ENCODE data around the gene ASTN2.

The ASTN2 gene

GRCh38 chr9:116978155-116978554 lies 436.7 kb downstream of the ASTN2 start:
- TF ChIP-seq POLR2AphosphoS5 (IDR thresholded peaks at IDR 0.05; ENCODE audit: low read depth, low read length): no peak
- TF ChIP-seq, protein P1, sequence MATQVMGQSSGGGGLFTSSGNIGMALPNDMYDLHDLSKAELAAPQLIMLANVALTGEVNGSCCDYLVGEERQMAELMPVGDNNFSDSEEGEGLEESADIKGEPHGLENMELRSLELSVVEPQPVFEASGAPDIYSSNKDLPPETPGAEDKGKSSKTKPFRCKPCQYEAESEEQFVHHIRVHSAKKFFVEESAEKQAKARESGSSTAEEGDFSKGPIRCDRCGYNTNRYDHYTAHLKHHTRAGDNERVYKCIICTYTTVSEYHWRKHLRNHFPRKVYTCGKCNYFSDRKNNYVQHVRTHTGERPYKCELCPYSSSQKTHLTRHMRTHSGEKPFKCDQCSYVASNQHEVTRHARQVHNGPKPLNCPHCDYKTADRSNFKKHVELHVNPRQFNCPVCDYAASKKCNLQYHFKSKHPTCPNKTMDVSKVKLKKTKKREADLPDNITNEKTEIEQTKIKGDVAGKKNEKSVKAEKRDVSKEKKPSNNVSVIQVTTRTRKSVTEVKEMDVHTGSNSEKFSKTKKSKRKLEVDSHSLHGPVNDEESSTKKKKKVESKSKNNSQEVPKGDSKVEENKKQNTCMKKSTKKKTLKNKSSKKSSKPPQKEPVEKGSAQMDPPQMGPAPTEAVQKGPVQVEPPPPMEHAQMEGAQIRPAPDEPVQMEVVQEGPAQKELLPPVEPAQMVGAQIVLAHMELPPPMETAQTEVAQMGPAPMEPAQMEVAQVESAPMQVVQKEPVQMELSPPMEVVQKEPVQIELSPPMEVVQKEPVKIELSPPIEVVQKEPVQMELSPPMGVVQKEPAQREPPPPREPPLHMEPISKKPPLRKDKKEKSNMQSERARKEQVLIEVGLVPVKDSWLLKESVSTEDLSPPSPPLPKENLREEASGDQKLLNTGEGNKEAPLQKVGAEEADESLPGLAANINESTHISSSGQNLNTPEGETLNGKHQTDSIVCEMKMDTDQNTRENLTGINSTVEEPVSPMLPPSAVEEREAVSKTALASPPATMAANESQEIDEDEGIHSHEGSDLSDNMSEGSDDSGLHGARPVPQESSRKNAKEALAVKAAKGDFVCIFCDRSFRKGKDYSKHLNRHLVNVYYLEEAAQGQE (IDR thresholded peaks at IDR 0.05; ENCODE audit: insufficient read depth in 1 of 2, low read depth in 2 of 2, low read length in 2 of 2): no peak
- no peak for TF ChIP-seq TAF1 (IDR thresholded peaks at IDR 0.05; ENCODE audit: borderline replicate concordance, insufficient read depth, low read length)
- TF ChIP-seq FOXP2 (optimal IDR thresholded peaks at IDR 0.05; ENCODE audit: borderline replicate concordance, extremely low read depth, extremely low read length, insufficient read depth): no peak
- TF ChIP-seq SIN3A (IDR thresholded peaks at IDR 0.05; ENCODE audit: borderline replicate concordance, insufficient read depth, low read length): no peak

DNA sequence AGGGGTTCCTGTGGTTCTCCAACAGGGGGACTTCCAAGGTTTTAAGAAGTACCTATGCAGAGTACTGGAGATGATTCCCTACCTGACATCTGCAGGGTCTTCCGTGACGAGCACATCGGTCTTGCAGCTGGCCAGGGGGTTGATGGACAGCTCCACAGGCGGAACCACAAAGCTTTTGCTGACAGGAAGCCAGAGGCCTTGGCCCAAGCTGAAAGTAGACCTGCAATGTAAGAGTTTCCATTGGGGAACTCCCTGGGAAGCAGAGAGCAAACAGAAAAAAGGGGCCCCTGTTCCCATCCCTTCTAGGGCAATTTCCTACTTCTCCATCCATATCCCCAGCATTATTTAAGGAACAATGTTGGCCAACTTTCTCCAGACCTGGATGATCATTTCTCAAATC lies 439.7 kb downstream of the ASTN2 start:
- TF ChIP-seq, protein P1 (IDR thresholded peaks at IDR 0.05; ENCODE audit: insufficient read depth in 1 of 2, low read depth in 2 of 2, low read length in 2 of 2): 0 out of 4 replicates have a peak, but pooled peaks of 1 of the 2 experiments have one; percentile 38
- TF ChIP-seq TAF1 (IDR thresholded peaks at IDR 0.05; ENCODE audit: borderline replicate concordance, insufficient read depth, low read length): no peak

DNA sequence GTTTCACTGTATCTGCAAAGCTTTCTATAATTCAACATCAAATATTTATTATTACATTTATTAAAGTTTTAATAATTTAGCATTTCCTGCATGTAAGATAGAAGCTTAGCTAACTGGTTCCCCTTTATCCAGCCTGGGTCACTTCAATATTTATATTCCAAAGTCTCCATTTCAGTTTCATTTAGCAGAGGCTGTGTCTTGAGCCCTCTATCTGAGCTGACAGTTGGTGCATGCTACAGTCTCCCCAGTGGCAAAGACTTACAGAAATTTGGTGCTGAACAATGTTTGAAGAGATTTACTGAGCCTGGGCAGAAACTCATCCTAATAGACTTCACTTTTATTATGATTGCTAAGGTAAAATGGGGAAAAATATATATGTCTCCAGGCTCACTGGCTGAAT lies 448.7 kb downstream of the ASTN2 start:
- TF ChIP-seq FOXP2 (optimal IDR thresholded peaks at IDR 0.05; ENCODE audit: borderline replicate concordance, extremely low read depth, extremely low read length, insufficient read depth) (no peak), TAF1 (IDR thresholded peaks at IDR 0.05; ENCODE audit: borderline replicate concordance, insufficient read depth, low read length) (no peak), POLR2AphosphoS5 (IDR thresholded peaks at IDR 0.05; ENCODE audit: low read depth, low read length) (no peak), SIN3A (IDR thresholded peaks at IDR 0.05; ENCODE audit: borderline replicate concordance, insufficient read depth, low read length) (no peak)
- TF ChIP-seq, protein P1 (IDR thresholded peaks at IDR 0.05; ENCODE audit: insufficient read depth in 1 of 2, low read depth in 2 of 2, low read length in 2 of 2): no peak

DNA sequence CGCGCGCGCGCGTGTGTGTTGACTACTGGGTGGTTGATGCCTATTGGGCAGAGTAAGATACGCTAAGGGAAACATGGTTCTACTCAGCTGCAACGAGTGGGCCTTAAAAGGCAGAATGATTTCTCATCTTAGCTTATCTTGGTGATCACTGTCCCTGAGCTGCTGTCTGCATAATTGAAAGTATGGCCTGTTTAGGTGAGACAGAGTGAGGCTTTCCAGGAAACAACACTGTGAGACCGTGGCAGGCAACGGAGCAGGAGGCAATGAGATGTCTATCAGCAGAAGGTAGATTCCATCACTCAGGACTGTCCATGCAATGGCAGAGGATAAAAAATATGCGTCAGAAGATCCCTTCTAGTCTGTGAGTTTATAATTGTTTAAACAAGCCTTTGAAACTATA lies 450.6 kb downstream of the ASTN2 start:
- TF ChIP-seq, protein P1 (IDR thresholded peaks at IDR 0.05; ENCODE audit: insufficient read depth in 1 of 2, low read depth in 2 of 2, low read length in 2 of 2): no peak
- TF ChIP-seq TAF1 (IDR thresholded peaks at IDR 0.05; ENCODE audit: borderline replicate concordance, insufficient read depth, low read length) (no peak), FOXP2 (optimal IDR thresholded peaks at IDR 0.05; ENCODE audit: borderline replicate concordance, extremely low read depth, extremely low read length, insufficient read depth) (no peak), SIN3A (IDR thresholded peaks at IDR 0.05; ENCODE audit: borderline replicate concordance, insufficient read depth, low read length) (no peak), POLR2AphosphoS5 (IDR thresholded peaks at IDR 0.05; ENCODE audit: low read depth, low read length) (no peak)

DNA sequence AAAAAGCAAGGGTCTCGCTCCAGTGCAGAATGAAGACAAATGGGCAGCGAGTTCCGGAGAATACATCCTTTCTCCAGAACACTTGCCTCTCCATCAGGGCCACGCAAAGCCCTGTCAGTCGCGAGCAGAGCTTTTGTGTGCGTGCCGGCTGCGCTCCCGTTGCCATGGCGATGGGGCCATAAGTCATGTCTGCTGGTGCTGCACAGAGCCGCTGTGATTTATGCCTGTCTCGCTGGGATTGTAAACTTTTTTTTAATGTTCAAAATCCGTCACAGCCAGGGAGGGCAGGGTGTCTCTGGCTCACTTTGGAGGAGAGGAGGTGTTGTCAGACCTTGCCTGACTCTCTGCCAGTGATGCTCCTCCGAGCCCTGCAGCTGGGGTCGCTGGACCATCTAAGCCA lies 455.0 kb downstream of the ASTN2 start:
- TF ChIP-seq, protein P1 (IDR thresholded peaks at IDR 0.05; ENCODE audit: insufficient read depth in 1 of 2, low read depth in 2 of 2, low read length in 2 of 2): no peak
- no peak for TF ChIP-seq POLR2AphosphoS5 (IDR thresholded peaks at IDR 0.05; ENCODE audit: low read depth, low read length)
- TF ChIP-seq FOXP2 (optimal IDR thresholded peaks at IDR 0.05; ENCODE audit: borderline replicate concordance, extremely low read depth, extremely low read length, insufficient read depth): no peak
- no peak for TF ChIP-seq SIN3A (IDR thresholded peaks at IDR 0.05; ENCODE audit: borderline replicate concordance, insufficient read depth, low read length)
- no peak for TF ChIP-seq TAF1 (IDR thresholded peaks at IDR 0.05; ENCODE audit: borderline replicate concordance, insufficient read depth, low read length)

Measured in PFSK-1 (cell line).